ENCODE data around the gene NDUFA13.

NDUFA13 gene

DNA sequence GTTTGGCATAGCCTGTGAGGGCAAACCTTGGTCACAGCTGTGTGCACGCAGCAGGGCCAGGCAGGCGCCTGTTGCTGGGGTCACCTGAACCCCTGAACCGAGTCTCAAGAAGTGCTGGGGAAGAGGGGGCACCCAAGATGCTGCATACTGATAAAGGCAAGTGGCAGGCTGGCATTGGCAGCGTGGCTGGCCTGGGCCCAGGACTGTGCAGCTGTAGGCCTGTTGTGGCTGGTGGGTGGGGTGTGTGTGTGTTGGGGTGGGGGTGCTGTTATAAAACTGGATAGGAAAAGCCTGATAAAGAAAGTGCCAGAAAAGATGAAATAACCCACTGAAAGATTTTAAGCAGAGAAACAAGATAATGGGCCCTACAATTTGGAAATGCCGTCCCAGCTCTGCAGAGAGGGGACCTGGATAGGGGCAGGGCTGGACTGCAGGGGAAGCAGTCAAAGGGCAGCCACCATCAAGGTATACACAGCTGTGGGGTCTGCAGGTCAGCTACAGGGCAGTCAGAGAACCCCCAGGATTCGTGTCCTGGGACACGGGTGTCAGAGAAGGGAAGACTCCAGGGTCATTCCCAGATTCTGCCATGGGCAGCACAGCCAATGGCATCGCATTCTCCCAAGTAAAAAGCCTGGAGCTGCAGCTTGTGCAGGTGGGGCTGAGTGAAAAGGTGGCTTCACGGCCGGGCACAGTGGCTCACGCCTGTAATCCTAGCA lies 55.2 kb downstream of the NDUFA13 start:
- no peak for DNase-seq (ENCODE audit: low spot score)

DNA sequence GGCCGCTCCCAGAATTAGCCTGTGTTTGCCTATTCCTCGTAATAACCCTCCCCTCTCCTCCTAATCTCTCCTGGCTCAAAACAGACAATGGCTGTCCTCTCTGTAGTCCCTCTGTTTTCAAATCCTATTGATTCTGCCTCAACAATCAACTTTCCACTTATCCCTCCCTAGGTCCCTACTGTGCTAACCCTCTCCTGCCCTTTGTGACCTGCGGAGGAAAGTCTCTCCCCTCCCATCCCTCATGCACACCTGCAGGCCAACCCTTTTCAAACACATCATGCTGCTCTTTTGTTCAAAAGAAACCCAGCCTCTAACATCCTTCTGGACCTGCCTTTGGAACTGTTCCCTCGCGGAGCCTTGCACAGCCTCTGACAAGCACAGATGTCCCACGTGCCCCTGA lies 59.4 kb downstream of the NDUFA13 start:
- DNase-seq (ENCODE audit: low spot score) = no peak

Measured in D341Med (cell line).